Activated naive CD8-positive, alpha-beta T cell treated with anti-CD3 and anti-CD28 coated beads for 36 hours (primary cell): Measurements from ENCODE around the gene HOXB5. TPM values are rescaled to one million over a fixed set of nuclear protein-coding genes. Genes with fewer than 3 reads are reported as not detected.

Experiments used
- DNase-seq: peaks from one replicate; pipeline ENCODE4 v3.0.0; 2021
- H3K27ac Mint-ChIP-seq: one replicate; pipeline ENCODE4 v1.8.0; 2022; ENCODE audit warnings: mild to moderate bottlenecking, moderate library complexity, mixed read lengths
- H3K27me3 Mint-ChIP-seq: one replicate; pipeline ENCODE4 v1.8.0; 2022; ENCODE audit warnings: mild to moderate bottlenecking, mixed read lengths
- H3K36me3 Mint-ChIP-seq: one replicate; pipeline ENCODE4 v1.8.0; 2021; ENCODE audit warnings: mild to moderate bottlenecking, mixed read lengths
- H3K4me1 Mint-ChIP-seq: one replicate; pipeline ENCODE4 v1.8.0; 2021; ENCODE audit warnings: mixed read lengths
- H3K4me3 Mint-ChIP-seq: one replicate; pipeline ENCODE4 v1.8.0; 2022; ENCODE audit warnings: mild to moderate bottlenecking, moderate library complexity, mixed read lengths
- H3K9me3 Mint-ChIP-seq: one replicate; pipeline ENCODE4 v1.8.0; 2022; ENCODE audit warnings: mixed read lengths
- total RNA-seq, 2 experiments: library from RNA; stranded (reverse); gene quantifications; one replicate each; pipeline ENCODE4 v1.2.3, GENCODE V29; 2021

Gene HOXB5
- total RNA-seq, 2 experiments from 2014 or later = not detected

- Mint-ChIP-seq H3K4me1 (peaks cover 50% of the 10 kb centered on the region), H3K27me3 (peaks cover 98% of the 10 kb centered on the region), H3K27ac (no peak overlapping the region), H3K9me3 (no peaks in the 10 kb centered on the region), H3K36me3 (peaks cover 2% of the 10 kb centered on the region), H3K4me3 (no peak overlapping the region)
- no peak for DNase-seq
Observed at GRCh38 chr17:48583708-48584222, 9.8 kb downstream of the HOXB5 start.

- Mint-ChIP-seq H3K27ac (peak overlapping the region; percentile 14), H3K9me3 (no peaks in the 10 kb centered on the region), H3K27me3 (peaks cover 89% of the 10 kb centered on the region), H3K36me3 (peaks cover 2% of the 10 kb centered on the region), H3K4me1 (peaks cover 51% of the 10 kb centered on the region), H3K4me3 (peak overlapping the region; percentile 56)
- DNase-seq = no peak
Observed at GRCh38 chr17:48582750-48583069, 10.9 kb downstream of the HOXB5 start.

GRCh38 chr17:48579760-48580554 is 13.6 kb downstream of the HOXB5 start:
- Mint-ChIP-seq H3K4me3 (peak overlapping the region; percentile 87), H3K36me3 (peaks cover 2% of the 10 kb centered on the region), H3K27me3 (peaks cover 72% of the 10 kb centered on the region), H3K9me3 (no peaks in the 10 kb centered on the region), H3K27ac (no peak overlapping the region), H3K4me1 (peaks cover 47% of the 10 kb centered on the region)
- DNase-seq = no peak

- Mint-ChIP-seq H3K9me3 (no peaks in the 10 kb centered on the region), H3K27me3 (peaks cover 66% of the 10 kb centered on the region), H3K4me1 (peaks cover 43% of the 10 kb centered on the region), H3K4me3 (peak overlapping the region; percentile 87), H3K27ac (no peak overlapping the region), H3K36me3 (peaks cover 2% of the 10 kb centered on the region)
- no peak for DNase-seq
Observed at GRCh38 chr17:48579471-48579759, 14.2 kb downstream of the HOXB5 start.

- H3K27me3 Mint-ChIP-seq = peaks cover 64% of the 10 kb centered on the region
- peaks cover 43% of the 10 kb centered on the region for H3K4me1 Mint-ChIP-seq
- DNase-seq = no peak
Observed at GRCh38 chr17:48578616-48579470, 14.7 kb downstream of the HOXB5 start.

GRCh38 chr17:48577946-48578615 is 15.5 kb downstream of the HOXB5 start, which contains the start of gene HOXB4:
TSS of gene HOXB4 (minus strand) at chr17:48578350. CDS start at chr17:48578319, 31 bp downstream.
- H3K4me3 Mint-ChIP-seq = peak within 1 kb of the TSS; percentile 87
- peak within 1 kb of the TSS; percentile 82 for H3K27ac Mint-ChIP-seq
- DNase-seq = peak; percentile 68
- H3K27me3 Mint-ChIP-seq = peaks cover 56% of the 10 kb centered on the region
- peaks cover 43% of the 10 kb centered on the region for H3K4me1 Mint-ChIP-seq
- no peaks in the 10 kb centered on the region for H3K9me3 Mint-ChIP-seq
- peaks cover 2% of the 10 kb centered on the region for H3K36me3 Mint-ChIP-seq

More at GRCh38 chr17:48578616-48579470, 14.7 kb downstream of the HOXB5 start:
- Mint-ChIP-seq H3K4me3 (peak overlapping the region; percentile 87), H3K9me3 (no peaks in the 10 kb centered on the region), H3K27ac (peak overlapping the region; percentile 64), H3K36me3 (peaks cover 2% of the 10 kb centered on the region)

GRCh38 chr17:48577330-48577945 is 16.1 kb downstream of the HOXB5 start:
- Mint-ChIP-seq H3K4me3 (peak overlapping the region; percentile 79), H3K4me1 (peaks cover 40% of the 10 kb centered on the region), H3K27ac (peak overlapping the region; percentile 56), H3K9me3 (no peaks in the 10 kb centered on the region), H3K27me3 (peaks cover 50% of the 10 kb centered on the region), H3K36me3 (peaks cover 2% of the 10 kb centered on the region)
- DNase-seq = no peak

- H3K9me3 Mint-ChIP-seq = no peaks in the 10 kb centered on the region
- H3K36me3 Mint-ChIP-seq = peaks cover 2% of the 10 kb centered on the region
- H3K27ac Mint-ChIP-seq = no peak overlapping the region
- peak overlapping the region; percentile 79 for H3K4me3 Mint-ChIP-seq
- peaks cover 36% of the 10 kb centered on the region for H3K4me1 Mint-ChIP-seq
- DNase-seq = no peak
- H3K27me3 Mint-ChIP-seq = peaks cover 44% of the 10 kb centered on the region
Observed at GRCh38 chr17:48576479-48577309, 16.9 kb downstream of the HOXB5 start.

- Mint-ChIP-seq H3K36me3 (peaks cover 2% of the 10 kb centered on the region), H3K27ac (no peak overlapping the region), H3K27me3 (peaks cover 36% of the 10 kb centered on the region), H3K4me1 (peaks cover 29% of the 10 kb centered on the region), H3K4me3 (no peak overlapping the region), H3K9me3 (no peaks in the 10 kb centered on the region)
- no peak for DNase-seq
Observed at GRCh38 chr17:48575673-48576478, 17.7 kb downstream of the HOXB5 start.

GRCh38 chr17:48575066-48575582 is 18.5 kb downstream of the HOXB5 start:
- H3K4me3 Mint-ChIP-seq = no peak overlapping the region
- H3K4me1 Mint-ChIP-seq = peaks cover 22% of the 10 kb centered on the region
- no peaks in the 10 kb centered on the region for H3K9me3 Mint-ChIP-seq
- H3K36me3 Mint-ChIP-seq = peaks cover 2% of the 10 kb centered on the region
- H3K27ac Mint-ChIP-seq = no peak overlapping the region
- no peak for DNase-seq
- peaks cover 28% of the 10 kb centered on the region for H3K27me3 Mint-ChIP-seq

- H3K27ac Mint-ChIP-seq = no peak overlapping the region
- H3K27me3 Mint-ChIP-seq = peaks cover 23% of the 10 kb centered on the region
- DNase-seq = no peak
- H3K9me3 Mint-ChIP-seq = no peaks in the 10 kb centered on the region
- H3K4me3 Mint-ChIP-seq = no peak overlapping the region
- peaks cover 2% of the 10 kb centered on the region for H3K36me3 Mint-ChIP-seq
- peaks cover 19% of the 10 kb centered on the region for H3K4me1 Mint-ChIP-seq
Observed at GRCh38 chr17:48574505-48575065, 19.0 kb downstream of the HOXB5 start.

- Mint-ChIP-seq H3K27ac (no peak overlapping the region), H3K36me3 (peaks cover 2% of the 10 kb centered on the region), H3K9me3 (no peaks in the 10 kb centered on the region), H3K4me1 (peaks cover 5% of the 10 kb centered on the region), H3K27me3 (peaks cover 7% of the 10 kb centered on the region), H3K4me3 (no peak overlapping the region)
- DNase-seq = no peak
Observed at GRCh38 chr17:48571826-48572417, 21.7 kb downstream of the HOXB5 start.
